Measurements from ENCODE around the gene LOC101059915.

Gene LOC101059915

DNA sequence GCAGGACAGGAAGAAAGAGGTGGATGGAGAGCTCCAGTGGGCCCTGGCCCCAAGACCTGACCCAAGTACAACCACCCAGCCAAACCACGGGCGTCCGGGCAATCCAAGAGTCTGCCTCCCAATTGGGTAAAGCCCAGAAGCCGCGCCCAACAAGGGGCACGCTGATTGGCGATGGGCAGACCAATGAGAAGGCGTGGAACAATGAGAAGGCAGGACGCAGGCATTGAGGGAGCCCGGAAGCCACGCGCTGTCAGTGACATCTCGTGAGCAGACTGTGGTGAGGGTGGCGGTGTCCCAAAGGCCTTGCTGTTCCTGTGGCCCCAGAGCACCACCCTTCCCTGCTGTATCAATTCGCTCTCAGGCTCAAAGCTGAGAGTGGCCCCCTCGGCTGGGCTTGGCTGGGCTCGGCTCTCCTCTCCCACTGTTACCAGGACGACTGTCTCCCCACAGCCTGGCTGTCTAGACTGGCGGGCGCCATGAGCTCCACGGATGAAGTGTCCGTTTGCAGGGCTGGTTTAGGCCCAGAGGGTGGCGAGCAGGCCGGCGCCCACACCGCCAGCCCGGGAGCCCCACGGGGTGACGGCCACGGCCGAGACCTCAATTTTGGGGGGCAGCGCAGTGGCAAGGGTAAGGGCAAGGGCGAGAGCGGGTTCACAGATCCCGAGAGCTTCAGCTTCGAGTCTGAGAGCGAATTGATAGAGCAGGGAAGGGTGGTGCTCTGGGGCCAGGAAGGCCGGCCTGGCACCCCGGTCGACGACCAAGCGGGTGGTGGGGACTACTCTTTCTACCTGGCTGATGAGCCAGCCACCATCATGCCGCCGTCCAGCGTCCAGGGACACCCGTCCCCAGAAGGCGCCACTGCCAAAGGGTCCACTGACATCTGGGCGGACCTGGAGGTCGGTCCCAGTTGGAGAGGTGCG, at the start of gene LOC101059915:
Gene LOC101059915, plus strand, starts transcription at position 219 of the 920 bp plus-strand sequence.
- no peak for DNase-seq

DNA sequence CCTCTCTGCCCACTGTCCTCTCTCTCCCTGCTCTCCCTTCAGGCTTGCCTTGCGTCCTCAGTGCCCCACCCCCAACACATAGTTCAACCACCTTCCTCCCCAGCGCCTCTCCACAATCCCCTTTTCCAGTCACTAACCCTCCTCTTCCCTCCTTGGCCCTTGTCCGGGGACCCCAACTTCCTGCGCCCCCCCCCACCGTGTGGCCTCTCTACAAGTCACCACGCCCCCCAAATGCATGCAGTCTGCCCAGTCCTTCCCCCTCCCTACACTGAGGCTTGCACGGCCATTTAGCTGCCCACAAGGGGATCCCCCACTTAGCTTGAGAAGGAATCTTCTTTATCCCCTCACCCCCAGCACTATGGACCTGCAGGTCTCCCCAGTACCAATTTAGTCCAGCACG, 49.6 kb upstream of the LOC101059915 start:
- DNase-seq, result no peak

DNA sequence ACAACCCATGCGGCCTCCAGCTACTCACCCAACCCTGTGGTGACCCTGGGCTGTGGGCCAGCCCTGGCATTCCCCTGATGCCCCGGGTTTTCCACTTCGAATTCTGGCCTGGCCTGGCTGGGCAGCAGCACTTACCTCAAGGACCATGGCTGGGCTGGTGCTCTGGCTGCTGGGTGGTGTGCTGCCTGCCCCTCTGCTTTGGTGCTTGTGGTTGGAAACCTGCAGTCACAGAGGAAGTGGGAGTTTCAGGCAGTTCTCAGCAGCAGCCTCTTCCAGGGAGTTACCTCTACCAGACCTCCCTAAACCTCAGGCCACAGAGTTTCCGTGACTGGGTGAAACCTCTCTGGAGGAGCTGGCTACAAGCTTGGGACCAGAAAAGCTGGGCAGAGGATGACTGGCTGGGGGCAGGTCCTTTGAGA, 49.0 kb upstream of the LOC101059915 start, which contains the start of gene CXCR3:
Gene CXCR3, minus strand, starts transcription at position 209 of the 419 bp plus-strand sequence. Its CDS starts 62 bp downstream, at position 147.
- peak; percentile 52 to 58 for DNase-seq

DNA sequence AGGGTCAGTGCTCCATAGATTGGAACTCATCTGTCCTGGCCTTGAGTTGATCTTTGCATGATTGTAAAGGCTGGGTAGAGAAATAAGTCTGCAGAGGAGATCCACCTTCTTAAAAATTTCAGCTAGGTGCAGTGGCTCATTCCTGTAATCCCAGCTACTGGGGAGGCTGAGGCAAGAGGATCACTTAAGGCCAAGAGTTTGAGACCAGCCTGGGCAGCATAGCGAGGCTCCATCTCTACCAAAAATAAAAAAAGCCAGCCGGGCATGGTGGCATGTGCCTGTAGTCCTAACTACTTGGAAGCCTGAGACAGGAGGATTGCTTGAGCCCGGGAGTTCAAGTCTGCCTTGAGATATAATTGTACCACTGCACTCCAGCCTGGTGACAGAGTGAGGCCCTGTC, 48.6 kb upstream of the LOC101059915 start:
- no peak for DNase-seq

DNA sequence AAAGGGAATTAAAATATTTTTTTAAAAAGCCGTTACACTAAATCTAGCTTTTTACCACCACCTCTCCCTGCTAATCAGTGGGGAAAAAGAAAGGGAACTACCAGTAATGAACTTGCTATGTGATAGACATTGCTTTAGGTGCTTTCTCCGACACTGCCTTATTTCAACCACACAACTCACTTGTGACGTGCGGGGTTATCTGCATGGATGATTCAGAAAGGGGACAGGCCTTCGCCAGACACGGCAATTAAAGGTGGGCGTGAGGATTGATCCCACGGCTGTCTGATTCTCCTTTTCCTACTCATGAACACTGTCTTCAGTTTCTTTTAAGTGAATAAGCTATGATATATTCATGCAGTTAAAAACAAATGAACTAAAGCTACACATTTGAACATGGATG, 48.2 kb upstream of the LOC101059915 start:
- DNase-seq, result peak; percentile 55 to 69

DNA sequence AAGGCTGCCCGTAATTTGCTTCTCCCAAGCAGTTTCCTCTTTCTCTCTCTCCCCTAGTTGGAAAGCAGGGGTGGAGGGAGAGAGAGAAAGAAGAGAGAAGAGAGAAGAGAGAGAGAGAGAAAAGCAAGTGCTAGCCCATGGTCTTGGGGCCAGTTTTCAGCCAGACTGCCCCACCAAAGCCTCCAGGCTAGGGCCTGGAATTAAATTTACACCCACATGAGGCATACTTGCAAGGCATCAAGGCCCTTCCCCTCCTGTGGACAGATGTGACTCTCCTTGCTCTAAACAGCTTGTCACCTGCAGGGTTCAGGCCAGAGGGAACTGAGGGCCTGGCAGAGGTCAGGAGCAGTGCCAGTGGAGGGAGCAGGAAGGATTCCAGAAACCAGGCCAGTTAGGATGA, 47.4 kb upstream of the LOC101059915 start:
- no peak for DNase-seq

DNA sequence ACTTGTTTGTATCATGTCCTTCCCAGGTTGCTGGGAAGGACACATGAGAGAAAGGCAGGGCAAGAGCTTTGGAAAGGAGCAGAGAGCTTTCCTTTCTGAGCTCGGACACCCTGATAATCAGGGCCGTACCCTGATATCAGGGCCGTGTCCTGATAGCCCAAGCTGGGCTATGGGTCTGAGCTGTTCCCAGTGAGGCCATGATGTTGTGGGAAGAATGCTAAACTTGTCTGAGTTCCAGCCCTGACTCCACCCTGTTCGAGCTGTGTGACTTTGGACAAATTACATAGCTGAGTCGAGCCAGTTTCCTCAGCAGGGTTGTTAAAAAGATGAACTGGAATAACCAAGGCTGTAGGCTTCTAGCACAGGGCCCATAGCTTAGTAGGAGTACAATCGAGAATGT, 45.7 kb upstream of the LOC101059915 start:
- no peak for DNase-seq

DNA sequence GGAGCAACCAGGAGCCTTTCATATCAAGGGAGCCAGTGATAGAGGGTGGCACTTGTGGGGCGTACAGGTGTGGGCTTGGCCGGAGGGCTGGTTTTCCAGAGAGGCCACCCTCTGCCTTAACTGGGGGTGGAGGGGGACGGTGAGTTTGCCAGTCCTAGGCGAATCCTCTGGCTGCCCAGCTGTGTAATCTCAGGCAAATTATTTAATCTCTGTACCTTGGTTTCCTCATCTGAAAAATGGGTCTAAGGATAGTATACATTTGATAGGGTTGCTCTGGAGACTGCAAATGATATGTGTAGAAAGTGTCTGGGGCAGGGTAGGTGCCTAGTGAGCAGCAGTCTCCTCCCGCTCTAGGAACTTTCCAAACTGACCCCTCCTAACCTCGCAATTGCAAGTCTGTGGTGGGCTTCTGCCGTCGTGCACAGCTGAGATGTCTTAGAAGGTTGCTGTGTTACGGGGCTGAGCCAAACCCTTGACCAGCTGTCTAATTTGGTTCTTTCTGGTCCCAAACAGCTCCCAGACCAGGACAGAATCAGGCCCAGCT, 45.2 kb upstream of the LOC101059915 start:
- no peak for DNase-seq

DNA sequence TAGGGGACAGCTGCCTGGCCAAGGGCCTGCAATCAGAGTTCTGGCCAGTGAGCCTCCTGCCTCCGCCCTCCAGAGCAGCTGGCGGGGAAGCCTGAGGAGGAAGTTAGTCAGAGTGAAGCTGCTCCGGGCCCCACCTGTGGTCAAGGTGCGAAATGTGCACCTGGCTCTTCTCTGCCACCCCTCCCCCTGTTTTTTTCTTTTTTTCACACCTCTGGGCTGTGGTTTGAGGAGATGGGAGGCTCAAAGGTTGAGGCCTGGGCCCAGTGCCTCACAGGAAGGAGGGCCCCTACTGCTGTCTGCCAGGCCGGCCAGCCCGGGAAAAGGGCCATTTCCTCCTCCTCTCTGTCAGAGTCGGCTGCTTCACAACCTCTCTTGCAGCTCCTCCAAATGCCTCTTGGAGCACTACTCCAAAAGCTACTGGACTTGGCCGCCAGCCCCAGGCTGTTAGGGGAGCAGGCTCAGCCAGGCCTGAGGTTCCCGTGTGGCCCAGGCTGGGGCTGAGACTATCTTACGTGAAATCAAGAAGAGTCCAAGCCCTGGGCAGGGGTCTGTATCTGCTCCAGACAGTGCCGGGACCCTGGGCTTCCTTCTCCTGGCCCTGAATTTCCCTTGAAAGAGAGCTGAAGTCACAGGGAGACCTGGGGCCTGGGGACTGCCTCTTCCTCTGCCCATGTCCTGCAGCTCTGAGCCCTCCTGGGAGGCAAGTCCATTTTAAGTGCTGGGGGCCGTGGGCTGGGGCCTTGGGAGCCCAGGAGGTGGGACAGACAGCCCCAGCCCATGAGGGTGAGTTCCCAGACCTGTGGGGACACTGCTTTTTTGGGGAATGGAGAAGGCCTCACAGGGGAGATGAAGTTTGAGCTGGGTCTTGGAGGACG, 44.5 kb upstream of the LOC101059915 start:
- DNase-seq, result peak; percentile 22 to 29

DNA sequence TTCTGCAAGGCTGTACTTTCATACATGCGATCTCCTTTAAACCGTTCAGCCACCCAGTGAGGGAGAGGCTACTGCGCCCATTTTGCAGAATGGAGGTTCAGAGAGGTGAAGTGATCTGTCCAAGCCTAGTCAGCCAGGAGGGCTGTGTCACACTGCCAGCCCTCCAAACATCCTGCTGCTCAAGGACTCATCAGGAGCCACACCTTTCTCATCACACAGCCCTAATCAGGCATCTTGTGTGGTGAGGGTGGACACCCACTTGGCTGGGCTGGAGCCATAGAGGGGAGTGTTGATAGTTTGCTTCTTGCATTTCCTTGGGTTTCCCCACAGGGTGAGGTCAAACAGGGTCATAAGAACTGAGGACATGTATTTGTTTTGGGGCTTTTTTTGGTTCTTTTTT, 43.6 kb upstream of the LOC101059915 start:
- no peak for DNase-seq

DNA sequence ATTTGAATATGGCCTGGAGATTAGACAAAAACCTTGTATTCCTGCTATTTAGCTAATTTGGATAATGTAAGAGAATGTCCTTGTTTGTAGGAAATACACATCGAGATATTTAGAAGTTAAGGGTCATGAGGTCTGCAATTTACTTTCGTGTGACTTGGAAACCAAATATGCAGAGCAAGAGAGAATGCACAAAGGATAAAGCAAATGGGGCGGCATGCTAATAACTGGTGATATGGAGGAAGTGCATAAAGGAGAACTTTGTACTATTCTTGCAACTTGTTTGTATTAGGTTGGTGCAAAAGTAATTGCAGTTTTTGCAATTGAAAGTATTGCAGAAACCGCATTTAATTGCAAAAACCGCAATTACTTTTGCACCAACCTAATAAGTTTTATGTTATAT, 41.9 kb upstream of the LOC101059915 start:
- no peak for DNase-seq

DNA sequence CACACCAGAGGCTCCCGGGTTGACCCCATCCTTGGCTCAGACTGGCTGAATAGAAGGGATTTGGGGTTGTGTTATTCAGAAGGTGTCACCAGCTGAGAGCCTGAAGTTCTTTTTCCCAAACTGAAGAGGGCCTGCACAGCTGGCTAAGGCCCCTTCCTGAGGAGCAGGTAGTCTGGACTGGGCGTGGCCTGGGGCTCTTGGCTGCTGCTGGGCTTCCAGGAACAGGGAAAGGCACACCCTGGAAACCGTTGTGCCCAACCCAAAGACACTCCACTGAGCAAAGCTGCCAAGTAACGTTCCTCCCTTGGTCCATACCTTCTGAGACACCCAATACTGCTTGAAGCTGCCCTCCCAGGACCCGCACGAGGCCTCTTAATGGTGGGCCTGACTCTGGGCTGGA, 40.8 kb upstream of the LOC101059915 start:
- no peak for DNase-seq

DNA sequence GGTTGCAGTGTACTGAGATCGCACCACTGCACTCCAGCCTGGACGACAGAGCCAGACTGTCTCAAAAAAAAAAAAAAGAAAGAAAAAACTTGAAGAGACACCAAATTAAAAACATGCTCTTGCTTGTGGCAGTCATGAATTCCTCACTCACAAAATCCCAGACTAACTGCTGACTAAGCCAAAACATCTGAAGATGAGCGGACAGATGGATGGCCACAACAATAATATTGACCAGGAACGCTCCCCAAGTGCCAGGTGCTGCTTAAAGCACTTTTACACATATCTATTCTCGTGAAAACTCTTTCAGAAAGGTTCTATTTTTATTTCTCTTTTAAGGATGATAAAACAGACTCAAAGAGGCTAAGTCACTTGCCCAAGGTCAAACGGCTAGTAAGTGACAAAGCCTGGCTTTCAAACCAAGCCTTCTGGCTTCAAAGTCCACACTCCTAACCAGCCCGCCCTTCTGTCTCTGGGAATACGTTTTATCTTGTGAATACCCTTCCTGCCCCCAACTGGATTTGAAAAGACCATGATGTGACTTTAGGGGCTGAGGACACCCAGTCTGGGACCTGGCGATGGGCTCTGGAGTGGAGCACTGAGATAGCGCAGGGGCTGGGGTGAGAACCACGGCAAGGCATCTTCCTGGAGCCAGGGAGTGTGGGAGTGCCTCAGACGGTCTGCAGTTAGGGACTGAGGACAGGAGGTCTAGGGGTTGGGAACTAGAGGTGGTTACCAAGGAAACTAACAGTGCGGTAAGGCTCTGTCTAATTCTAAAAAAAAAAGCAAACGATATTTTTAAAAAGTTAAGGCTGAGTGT, 39.5 kb upstream of the LOC101059915 start:
- DNase-seq, result no peak

DNA sequence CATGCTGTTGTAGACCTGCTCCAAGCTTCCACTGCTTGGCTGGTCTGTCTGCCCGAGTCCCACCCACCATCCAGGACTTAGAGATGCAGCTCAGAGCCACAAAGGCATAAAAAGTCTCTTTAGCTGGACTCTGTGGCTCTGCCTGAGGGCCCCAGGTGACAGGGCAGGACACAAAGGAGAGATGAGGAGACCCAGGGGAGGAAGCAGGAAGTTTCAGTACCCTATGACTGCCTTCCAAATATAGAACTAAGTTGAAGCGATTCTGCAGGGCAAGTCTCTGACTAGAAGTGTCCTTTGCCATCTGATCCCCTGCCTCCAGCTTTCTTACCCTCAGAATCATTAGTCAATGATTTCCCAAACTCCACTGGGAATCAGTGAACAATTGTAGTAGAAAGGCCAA, 37.9 kb upstream of the LOC101059915 start:
- DNase-seq, result no peak

DNA sequence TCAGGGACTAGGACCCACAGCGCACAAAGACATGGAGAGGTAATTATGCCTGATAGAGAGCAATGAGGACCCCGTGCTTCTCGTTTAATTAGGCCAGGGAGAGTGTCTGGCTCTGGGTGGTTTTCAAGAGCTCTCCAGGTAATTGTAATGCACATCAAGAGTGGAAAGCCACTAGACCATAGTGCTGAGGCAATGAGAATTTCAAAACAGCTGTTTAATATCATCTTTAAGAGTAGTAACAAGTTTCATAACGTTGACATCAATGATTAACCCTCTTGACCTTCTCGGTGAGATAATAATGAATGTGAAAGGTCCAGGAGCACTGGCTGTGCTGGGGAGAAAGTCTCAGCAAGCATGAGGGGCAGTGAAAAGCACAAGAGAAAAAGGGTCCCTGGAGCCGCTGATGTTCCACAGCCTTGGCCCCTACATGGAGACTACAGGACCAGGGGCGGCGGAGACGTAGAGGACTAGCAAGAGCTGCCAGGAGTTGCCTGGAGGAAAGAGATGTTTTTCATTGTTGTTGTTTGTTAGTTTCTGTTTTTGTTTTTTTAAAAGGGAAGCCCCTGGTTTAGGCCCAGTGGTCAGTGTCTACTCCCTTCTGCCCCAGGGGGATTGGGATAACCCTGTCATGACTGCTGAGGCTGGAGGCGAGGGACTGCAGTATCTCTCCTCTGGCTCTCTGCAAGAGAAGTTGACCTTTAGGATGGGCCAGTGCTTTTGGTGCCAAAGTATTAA, 34.3 kb upstream of the LOC101059915 start:
- DNase-seq, result no peak

DNA sequence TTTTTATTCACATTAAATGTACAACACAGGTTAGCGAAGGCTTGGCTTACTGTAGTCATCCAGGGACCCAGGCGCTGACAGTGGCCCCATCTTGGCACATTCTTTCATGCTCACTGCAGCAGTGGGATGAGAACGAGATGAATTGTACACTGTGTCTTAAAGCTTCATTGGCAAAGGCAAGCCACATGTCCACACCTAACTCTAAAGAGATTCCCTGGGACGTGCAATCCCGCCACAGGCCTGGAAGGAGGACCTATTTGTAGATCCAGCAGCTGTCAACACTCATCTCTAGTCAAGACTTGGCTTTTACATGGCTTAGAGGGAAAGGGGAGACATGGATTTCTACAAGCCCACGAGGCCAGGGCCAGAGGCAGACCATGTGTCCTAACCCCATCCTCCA, 33.0 kb upstream of the LOC101059915 start:
- DNase-seq, result no peak

DNA sequence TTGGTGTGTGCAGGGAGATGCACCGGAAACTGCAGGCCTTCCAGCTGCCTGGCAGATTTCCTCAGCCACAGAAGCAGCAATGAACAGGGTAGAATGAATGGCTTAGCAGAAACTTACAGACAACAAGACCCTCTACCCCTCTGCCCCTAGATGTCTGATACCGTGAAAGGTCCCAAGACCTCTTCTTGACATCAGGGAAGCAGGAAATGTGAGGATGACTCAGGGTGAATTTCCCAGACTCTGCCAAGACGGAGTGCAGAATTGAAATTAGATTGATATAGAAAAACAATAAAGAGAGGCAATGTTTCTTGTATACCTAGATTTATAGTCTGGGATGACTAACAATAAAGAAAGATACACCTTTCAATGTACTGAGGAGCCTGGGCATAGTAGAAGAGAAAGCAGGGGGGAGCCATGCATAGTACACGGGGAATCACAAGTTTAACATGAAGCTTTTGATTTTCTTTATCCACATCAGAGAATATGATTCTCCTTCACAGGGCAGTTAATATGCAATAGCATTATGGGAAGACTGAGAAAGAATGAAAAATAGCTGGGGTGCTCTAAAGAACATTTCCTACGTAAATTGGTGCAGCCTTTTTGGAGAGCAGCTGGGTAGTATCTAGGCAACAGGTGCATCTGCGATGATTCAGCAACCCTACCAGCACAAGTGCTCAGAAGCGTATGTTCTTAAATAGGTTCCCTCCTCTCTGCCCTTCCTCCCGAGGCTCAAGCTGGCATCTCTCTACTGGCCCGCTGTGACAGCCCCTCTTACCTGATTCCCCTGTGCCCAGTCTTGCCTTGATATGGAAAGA, 30.7 kb upstream of the LOC101059915 start:
- DNase-seq, result no peak

DNA sequence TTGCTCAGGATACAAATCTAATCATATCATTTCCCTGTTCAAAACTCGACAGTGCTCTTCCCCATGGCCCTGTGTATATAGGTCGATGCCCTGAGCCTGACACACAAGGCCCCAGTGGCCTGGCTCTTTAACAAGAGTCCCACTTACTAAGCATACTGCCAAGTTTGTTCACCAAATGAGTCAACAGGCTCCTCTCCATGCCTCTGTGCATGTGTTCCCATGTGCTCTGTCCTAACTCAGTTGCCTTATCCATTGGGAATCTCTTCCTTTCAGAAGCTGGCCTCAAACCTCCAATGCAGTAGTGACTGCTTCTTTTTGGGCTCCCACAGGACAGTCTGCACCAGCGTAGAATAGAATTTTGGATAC, 30.1 kb upstream of the LOC101059915 start:
- DNase-seq, result no peak

DNA sequence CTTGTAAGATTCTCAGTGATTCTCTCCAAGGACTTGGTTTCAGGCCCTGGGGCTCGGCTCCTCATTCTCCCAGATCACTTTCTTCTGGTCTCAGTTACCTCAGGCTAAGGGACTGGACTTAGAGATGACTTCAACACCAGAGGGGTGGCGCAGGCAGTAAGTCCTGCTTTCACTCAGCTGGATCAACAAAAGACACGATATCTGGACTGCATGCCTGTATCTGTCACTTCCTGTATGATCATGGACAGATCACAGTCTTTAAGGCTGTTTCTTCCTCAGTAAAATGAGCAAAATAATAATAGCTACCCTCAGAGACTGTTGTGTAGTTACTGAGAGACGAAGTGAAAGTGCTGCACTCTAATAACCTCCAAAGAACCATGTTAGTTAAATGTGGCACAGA, 29.5 kb upstream of the LOC101059915 start:
- no peak for DNase-seq

DNA sequence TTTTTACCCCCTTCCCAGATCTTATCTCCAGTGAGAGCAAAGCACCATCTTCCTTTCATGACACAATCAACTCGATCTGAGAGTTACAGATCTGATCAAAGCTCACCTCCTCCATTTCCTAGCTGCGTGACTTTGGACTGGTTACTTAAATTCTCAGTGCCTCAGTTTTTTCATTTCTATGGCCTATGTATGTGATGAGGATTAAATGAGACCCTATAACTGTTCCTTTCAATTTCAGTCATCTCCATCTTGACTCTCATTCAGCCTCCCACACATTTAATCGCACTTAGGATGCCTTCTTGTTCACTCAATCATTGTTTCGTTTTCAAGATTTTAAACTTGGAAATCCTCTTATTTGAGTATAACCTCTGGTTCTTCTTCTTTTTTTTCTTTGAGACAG, 28.9 kb upstream of the LOC101059915 start:
- no peak for DNase-seq

DNA sequence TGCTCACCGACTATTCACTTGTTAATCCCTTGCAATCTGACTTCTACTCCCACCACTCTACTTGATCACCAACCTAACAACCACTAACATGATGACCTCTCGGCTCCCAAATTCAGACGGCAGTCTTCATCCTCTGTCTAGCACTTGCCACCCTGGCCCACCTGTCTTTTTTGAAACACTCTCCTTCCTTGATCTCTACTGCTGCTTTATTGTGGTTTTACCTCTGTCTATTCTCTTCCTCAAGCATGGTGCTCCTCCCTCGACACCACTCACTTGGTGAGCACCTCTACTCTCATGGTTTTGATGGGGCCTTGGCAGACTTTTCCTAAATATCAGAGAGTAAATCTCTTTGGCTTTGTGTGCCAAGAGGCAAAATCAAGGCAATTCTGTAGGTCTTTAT, 27.3 kb upstream of the LOC101059915 start:
- DNase-seq, result no peak
